Ishikawa (cell line): ENCODE results near the gene TSPEAR.

Experiments used
- CEBPB ChIP-seq: IDR thresholded peaks from 2 replicates; pipeline ENCODE4 v1.6.1; 2012
- CREB1 ChIP-seq: IDR thresholded peaks from 2 replicates; pipeline ENCODE4 v1.6.1; 2012; ENCODE audit warnings: low read depth
- EGR1 ChIP-seq: IDR thresholded peaks from 2 replicates; pipeline ENCODE4 v1.6.1; 2012
- EP300 ChIP-seq: IDR thresholded peaks from 2 replicates; pipeline ENCODE4 v1.6.1; 2012; ENCODE audit warnings: borderline replicate concordance
- FOXM1 ChIP-seq: IDR thresholded peaks from 2 replicates; pipeline ENCODE4 v1.6.1; 2012; ENCODE audit warnings: low read depth, borderline replicate concordance
- NFIC ChIP-seq: IDR thresholded peaks from 2 replicates; pipeline ENCODE4 v1.6.1; 2012
- RAD21 ChIP-seq: IDR thresholded peaks from 2 replicates; pipeline ENCODE4 v1.6.1; 2012; ENCODE audit warnings: low read depth
- REST ChIP-seq: IDR thresholded peaks from 2 replicates; pipeline ENCODE4 v1.6.1; 2012; ENCODE audit warnings: low read depth, mild to moderate bottlenecking
- TAF1 ChIP-seq: IDR thresholded peaks from 2 replicates; pipeline ENCODE4 v1.6.1; 2012; ENCODE audit warnings: low read depth, mild to moderate bottlenecking
- TCF12 ChIP-seq: IDR thresholded peaks from 2 replicates; pipeline ENCODE4 v1.6.1; 2012; ENCODE audit warnings: low read depth
- TEAD4 ChIP-seq: IDR thresholded peaks from 2 replicates; pipeline ENCODE4 v1.6.1; 2012
- YY1 ChIP-seq: IDR thresholded peaks from 2 replicates; pipeline ENCODE4 v1.6.1; 2012; ENCODE audit warnings: low read depth
- ZBTB7A ChIP-seq: IDR thresholded peaks from 2 replicates; pipeline ENCODE4 v1.6.1; 2012; ENCODE audit warnings: low read depth
- TF ChIP-seq, protein P1 (sequence below): IDR thresholded peaks from 2 replicates; pipeline ENCODE4 v1.6.1; 2012
- TF ChIP-seq, protein P2 (sequence below): IDR thresholded peaks from 2 replicates; pipeline ENCODE4 v1.6.1; 2012

The TSPEAR gene

DNA sequence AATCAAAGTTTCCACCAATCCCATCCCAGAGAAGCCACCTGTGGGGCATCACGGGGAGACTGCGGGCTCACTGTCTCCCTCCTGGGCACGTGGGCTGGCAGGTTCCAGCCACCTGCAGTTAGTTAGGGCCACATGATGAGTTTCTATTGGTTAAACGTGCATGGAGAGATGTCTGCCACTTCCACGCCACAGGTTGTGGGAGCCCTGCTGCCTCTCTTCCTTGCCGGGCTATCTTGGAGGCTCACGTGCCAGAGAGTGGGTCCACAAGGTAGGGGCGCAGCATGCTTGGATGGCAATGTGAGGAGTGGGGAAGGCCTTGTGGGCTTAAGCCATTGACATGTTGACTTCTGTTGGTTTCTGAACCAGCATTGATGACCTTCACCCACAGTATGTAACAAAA lies 107.5 kb downstream of the TSPEAR start:
- TF ChIP-seq ZBTB7A (no peak), EGR1 (no peak), FOXM1 (no peak), CREB1 (no peak), CEBPB (no peak), NFIC (no peak), TAF1 (no peak), TCF12 (no peak), RAD21 (no peak), YY1 (no peak), REST (no peak), EP300 (no peak)
- TF ChIP-seq, protein P1, sequence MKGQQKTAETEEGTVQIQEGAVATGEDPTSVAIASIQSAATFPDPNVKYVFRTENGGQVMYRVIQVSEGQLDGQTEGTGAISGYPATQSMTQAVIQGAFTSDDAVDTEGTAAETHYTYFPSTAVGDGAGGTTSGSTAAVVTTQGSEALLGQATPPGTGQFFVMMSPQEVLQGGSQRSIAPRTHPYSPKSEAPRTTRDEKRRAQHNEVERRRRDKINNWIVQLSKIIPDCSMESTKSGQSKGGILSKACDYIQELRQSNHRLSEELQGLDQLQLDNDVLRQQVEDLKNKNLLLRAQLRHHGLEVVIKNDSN: no peak
- TF ChIP-seq, protein P2, sequence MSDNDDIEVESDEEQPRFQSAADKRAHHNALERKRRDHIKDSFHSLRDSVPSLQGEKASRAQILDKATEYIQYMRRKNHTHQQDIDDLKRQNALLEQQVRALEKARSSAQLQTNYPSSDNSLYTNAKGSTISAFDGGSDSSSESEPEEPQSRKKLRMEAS: no peak

GRCh38 chr21:44603109-44603875 lies 108.1 kb downstream of the TSPEAR start:
- TF ChIP-seq REST: no peak
- TF ChIP-seq ZBTB7A: no peak
- TF ChIP-seq TCF12: no peak
- TF ChIP-seq, protein P1: no peak
- no peak for TF ChIP-seq FOXM1

DNA sequence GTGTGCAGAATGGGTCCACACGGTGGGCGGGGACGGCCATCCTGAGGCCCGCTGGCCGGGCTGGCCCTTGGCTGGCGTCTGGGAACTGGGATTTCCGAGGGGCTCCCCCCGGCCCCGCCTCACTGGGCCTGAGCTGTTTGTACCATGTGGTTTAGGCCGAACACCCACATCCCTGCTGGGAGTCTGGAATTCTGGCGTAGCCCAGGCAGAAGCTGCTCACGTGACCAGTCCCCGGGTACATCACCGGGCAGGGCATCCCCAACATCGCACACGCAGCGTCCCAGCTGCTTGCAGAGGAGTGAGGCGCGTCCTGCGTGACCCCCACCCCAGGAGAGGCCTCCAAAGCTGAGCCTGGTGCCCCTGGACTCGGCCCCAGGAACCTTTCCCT lies 108.9 kb downstream of the TSPEAR start:
- TF ChIP-seq FOXM1 (no peak), REST (no peak)
- TF ChIP-seq, protein P1: peak; percentile 52; the same call in 1 of the 2 replicates

GRCh38 chr21:44601596-44602462 lies 109.5 kb downstream of the TSPEAR start:
- TF ChIP-seq RAD21 (no peak), REST (no peak), YY1 (no peak), TCF12 (no peak), ZBTB7A (no peak), CREB1 (no peak), TAF1 (no peak), FOXM1 (no peak), NFIC (no peak), CEBPB (no peak), EP300 (no peak), EGR1 (no peak), TEAD4 (no peak)
- TF ChIP-seq, protein P2: no peak
- TF ChIP-seq, protein P1: no peak
